GM21423 (cell line): Measurements from ENCODE around the gene CPNE4.

ENCODE experiments used
- ATAC-seq: cut with Tn5 transposase; IDR thresholded peaks from one replicate; pipeline ENCODE4 v1.9.1; 2021; ENCODE audit warnings: mild to moderate bottlenecking, moderate library complexity; ENCODE audit not compliant: unreplicated experiment

CPNE4 gene

DNA sequence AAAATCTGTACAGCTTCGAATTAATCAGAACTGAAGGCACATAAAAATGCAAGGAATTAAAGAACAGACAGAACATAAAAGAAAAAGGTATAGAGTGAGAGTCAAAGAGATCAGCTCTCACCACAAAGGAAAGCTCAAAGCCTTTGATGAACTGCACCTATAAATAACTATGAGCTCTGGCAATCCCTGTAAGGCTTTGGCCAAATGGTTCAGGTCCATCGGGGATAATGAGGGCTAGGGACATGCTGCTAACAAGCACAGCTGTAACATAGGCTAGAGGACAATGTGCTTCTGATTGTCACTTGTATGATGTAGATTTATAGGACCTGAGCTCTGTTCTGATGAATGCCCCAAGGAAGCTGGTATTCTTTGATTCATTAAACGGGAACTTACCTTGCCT, 418.1 kb downstream of the CPNE4 start:
- ATAC-seq: no peak

DNA sequence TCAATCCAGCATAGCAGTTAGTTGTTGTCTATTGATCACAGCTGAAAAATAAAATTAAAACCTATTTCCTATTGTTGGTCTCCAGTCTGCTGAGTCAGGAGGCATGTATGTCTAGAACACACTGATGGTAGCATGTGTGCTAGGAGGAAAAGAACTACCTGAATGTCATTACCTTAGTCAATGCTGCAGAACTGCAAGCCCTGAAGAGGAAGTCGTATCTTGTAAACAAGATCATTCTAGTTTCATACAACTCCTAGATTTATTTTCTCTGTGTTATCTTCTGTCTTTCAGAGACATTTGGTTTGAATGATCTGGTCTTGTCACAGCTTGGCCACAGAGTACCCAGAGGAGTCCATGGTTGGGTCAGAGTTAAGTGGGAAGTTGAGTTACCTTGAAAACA, 422.1 kb downstream of the CPNE4 start:
- ATAC-seq: no peak

DNA sequence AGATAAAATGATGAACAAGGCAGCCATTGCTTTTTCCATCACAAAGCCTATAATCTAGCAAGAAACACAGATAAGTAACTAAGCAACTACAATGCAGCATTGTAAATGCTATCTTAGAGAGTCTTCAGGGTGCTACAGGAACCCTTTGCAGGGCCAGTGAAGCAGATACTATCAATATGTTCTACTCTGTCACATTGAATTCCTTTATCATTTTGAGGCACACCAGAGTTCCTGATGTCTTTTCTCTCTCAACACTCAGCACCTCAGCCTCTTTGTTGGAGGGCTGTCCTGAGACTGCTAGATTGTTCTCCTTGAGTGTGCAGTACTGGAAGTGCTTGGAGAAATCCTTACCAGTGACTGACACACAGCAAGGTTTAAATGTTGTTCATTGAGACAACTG, 424.6 kb downstream of the CPNE4 start:
- no peak for ATAC-seq

DNA sequence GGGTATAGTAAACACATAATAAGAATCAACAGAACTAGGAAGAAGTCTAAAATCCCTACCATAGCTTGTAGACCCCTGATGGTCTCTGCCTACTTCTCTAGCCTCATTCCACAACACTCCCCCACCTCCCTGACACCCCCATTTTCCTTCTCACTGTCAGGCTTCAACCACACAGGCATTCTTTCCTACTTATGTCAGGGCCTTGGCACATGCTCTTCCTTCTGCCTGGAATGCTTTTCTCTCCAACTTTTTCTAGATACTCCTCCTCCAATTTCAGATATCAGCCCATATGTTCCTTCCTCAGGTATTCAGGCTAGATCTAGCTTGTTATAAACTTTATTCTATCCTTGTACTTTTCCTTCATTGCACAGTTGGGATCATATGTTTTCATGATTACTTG, 426.1 kb downstream of the CPNE4 start:
- ATAC-seq: no peak

DNA sequence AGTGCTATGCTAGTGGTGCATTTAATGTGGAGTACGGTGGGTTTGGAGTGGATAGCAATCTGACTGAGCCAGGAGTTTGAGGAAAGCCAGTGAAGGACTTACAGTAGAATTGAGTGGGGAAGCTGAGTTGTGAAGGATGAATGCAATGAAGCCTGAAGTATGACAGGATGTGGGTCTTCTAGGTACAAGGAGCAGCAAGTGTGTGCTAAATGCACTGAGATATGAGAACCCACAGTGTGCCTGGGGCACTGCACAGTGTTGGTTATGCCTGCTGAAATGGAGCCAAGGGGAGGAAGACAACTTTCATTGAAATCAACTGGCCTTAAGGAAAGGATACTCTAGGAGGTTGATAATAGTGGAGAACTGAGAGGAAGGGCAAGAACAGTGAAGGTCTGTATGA, 426.5 kb downstream of the CPNE4 start:
- ATAC-seq: no peak

DNA sequence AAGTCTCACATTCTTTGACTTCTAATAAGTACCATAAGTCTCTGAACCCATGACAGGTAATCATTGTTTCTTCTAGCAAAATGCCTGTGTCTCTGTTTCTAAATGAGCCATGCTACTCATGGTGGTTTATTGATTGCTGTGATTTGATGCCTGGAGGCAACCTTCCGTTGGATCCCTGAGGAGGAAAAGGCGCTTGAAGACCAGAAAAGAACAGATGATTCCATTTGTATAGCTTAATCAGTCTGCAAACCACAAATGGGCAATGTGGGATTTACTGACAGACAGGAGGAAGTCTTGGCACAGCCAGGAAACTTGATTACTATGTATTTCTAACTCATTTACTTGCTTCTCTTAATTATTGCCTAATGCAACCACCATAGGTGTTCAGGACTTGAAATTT, 428.9 kb downstream of the CPNE4 start:
- ATAC-seq: no peak

DNA sequence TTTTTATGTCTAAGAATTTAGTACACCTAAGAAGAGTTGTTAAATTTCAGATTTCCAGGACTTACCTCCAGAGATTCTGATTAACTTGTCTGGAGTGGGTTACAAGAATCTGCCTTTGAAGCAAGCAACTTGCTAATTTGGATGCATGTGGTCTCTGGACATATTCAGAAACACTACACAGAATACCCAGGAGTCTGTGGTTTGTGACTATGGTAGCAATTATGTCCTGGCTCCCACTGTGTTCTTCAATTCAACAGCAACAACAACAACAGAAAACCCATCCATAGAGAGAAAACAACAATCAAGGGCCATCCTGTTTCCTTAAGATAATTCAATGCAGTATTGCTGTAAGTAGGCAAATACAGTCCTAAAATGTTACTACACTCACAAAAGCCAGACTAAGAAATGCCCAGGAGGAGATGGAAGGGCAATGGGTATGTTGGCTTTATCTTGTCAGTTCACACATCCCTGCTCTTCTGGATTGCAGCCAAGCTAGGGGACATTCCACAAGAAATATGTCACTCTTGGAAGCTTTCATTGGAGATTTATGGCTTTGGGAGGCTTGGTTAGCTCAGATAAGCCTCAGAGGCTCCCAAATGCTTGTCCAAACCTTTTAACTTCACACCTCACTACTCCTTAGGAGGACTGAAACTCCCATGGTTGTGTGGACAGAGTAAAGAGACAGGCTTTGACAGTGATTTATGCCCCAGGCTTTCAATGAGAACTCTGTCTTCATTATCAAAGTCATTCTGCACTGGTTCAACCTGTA, 432.6 kb downstream of the CPNE4 start:
- no peak for ATAC-seq

DNA sequence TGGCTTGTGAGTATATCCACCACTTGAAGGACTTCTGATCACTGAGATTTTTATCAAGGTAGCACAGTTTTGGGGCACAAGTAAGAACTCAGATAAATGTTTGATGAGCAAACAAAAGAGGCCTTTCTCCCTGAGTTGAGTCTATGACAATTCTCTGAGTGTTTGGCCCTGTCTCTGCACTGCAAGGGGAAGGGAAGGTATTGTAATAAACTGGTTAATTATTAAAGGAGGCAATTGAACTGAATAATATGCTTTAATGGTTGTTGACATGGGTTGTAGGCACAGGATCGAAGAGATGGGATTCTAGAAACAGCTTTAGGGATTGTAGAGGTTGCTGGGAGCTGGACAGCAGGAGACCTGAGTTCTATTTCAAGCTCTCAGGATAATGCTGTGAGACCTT, 437.0 kb downstream of the CPNE4 start:
- ATAC-seq: no peak

DNA sequence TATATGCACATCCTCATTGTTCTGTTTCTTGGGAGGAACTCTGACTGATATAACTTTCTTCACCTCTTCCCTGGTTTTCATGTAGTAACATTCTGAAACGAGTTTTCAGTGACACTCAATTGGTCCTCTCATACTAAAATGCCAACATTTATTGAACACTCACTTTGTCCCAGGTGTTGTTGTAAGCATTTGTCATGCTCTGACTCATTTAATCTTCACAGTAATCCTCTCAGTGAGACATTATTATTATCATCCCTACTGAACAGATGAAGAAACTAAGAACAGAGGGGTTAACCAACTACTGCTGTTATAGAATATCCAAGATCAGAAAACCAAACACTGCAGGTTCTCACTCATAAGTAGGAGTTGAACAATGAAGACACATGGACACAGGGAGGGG, 437.9 kb downstream of the CPNE4 start:
- no peak for ATAC-seq

DNA sequence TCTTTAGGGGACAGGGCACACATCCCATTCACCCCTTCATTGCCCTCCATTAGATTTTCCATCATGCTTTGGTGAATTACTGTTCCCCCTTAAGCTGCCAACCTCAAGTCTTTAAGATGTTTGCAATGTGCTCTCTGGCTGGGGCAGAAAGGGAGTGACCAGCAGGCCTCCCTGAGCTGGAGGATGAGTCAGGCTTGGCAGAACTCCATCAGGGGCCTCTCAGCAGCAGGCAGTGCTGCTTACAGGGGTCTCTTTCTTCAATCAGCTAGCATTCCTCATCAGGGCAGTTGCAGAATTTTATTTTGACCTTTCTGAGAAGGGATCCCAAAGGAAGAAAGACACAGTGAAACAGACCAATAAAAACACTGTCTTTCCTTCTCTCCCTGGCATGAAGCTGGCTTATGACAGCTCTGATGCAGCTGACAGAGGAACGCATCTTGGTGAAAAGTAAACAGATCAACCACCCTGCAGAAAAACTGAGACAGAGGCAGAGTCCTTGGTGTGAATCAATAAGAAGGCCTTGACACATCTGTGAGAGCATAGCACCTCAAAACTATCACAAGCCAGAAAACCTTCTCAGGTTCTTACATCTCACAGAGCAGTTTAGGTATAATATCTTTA, 443.3 kb downstream of the CPNE4 start:
- ATAC-seq: no peak

DNA sequence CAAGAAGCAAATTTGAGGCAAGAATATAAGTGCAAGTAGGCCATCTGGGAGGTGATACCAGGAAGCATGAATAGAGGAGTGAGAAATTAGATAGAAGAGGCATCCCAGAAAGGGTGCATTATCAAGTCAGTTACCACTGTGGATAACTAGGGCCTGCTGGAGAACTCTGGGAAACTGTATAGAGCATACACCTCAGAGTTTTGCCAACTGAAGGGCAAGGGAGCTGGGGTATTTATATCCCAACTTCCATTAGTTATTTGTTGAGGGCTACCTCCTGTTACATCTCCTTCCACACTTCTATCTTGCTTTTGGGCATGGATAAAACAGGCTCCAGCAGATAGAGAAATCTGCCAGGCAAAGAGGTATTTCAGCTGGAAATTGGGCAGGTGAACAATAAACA, 448.5 kb downstream of the CPNE4 start:
- ATAC-seq: no peak

DNA sequence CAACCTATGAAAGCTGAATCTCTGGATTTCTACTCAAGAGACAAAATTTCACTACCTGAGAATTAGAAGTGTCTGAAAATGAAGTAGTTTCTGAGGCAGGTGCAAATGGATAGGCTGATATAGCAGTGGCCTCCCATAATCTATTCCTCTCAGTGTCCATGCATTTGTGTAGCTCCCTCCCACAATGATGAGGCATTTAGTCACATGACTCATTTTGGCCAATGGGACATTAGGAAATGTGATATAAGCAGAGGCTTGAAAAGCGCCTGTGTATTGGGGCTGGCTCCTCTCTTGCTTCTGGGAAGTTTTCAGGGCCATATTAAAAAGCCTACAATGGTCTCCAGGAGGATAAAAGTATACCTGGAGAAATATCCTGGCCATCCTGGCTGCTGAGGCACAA, 452.4 kb downstream of the CPNE4 start:
- no peak for ATAC-seq

DNA sequence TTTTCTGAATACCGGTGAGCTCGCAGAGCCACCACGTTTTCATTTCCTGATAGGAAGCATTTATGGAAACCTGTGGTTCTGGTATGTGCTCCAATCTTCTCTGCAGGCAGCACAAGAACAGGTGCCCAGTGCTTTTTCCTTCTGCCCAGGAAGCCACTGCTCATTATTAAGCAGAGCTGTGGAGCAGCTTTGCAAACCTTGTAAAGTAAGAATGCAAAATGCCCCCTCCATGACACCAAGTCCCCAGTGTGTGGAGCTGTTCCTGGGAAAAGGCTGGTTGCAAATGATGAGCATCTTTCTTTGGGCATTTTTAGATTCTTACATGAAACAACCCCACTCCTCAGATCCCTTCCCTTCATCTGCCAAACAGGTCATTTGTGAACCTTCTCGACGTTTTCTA, 466.4 kb downstream of the CPNE4 start:
- ATAC-seq: no peak

DNA sequence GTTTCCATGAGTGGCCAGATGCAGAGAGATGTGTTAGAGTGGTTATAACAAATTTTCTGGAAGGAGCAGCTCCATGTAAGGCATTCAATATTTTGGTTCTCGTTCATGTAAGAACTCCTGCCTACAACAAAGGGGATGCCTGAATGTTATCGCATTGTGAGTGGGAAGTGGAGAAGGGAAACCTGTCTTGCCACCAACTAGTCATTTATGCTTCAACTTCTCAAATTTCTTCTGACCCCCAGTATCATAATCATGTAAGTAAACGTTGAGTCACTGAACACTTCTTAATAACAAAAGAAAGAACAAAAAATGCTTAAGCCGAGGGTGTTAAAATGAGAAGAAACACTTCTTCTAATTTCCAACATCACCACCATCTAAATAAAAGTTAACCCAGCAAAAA, 470.0 kb downstream of the CPNE4 start:
- no peak for ATAC-seq

DNA sequence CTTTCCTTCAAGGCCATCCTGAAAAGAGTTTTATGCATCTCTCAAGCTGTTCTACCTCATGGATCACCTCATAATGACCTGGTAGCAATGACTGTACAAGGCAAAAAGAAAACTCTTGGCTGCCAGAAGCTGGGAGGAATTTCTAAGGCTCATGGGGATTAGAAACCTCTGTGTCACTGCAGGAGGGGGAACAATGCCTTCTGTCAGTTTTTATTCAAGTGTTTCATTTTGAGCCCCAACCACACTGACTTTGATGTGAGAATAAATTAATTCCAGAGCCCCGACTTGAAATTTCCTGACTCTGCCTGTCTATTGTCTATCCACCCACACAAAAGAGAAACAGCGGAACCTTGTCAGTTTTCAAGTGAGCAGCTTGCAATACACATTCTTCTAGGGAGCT, 473.3 kb downstream of the CPNE4 start:
- ATAC-seq: no peak

DNA sequence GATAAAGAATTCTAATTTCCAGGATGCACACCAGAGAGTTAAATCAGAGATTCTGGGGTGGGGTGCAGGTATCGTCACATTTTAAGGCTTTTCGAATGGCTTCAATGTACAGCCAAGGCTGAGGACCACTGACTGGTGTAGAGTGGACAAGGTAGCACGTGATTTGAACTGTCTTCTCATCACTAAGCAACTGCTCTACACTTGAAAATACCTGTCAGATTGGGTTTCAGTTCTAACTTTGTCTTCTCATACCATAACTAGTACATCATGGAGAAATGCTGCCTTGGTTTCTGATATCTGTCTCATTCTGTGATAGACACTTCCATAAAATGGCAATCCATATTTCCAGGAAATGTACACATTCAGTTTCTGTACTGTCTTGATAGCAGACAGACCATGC, 474.0 kb downstream of the CPNE4 start:
- ATAC-seq: no peak

DNA sequence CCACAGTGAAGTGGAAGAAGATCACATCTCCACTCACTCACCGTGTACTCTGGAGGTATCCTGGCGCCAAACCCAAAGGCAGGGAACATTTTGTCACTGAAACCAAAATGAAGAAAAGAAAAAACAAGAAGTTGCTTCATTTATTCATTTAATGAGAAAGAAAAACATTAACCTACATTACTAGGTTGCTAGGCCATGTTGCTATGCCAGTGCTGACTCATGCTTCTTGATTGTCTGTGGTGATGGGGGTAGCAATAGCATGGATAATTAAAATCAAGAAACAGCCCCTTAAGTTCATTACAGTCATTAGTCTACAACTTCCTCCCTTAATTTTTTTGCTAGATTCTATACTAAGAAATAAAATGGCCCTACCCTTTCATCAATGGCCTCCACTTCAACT, 479.4 kb downstream of the CPNE4 start:
- no peak for ATAC-seq

DNA sequence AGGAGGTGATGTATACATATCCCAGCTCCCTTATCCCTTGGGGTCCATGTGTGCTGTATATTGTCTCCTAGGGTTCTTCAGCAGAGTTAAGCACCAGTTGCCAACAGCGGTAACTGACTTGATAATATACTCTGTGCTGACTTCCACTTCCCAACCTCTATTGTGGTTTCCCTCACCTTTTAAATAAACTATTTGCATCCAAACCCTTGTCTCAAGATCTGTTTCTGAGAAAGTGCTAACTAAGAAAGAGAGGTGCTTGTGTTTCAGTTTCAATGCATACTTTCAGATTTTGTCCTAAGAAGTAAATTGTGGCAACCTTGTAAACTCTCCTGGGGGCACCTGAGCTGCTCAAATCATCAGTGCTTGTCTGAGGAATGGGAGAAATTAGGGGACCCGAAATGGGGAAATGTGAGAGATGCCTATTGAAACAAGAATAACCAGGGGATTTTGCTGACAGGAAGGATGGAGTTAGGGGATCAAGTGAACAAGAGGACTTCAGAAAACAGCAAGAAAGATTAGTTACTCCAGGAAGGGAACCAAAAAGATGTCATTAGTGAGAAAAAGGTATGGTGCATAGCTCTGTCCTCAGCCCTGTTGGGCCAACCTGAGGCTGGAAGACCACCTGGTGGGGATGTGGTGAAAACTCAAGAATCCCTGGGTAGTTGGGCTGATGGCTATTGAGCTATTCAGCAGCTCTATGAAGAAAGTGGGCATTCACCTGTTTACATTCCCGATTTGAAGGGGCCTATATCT, 481.1 kb downstream of the CPNE4 start:
- ATAC-seq: peak; percentile 97

DNA sequence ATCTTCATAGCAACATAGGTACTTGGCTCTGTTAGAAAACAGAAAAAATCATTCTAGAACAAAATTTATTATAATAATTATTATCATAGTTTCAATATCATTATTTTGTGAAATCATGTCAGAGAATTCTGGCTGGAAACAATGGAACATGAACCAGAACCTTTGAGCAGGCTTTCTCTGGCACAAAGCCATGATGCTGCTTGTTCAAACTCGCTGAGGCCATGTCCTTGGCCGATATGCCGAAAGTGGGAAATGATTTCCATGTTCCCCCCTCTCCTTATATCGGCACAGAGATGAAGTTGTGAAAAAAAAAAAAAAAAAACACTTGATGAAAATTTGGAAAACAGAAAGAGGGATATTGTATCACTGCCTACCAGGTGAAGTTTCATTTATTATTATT, 483.1 kb downstream of the CPNE4 start:
- ATAC-seq: no peak

DNA sequence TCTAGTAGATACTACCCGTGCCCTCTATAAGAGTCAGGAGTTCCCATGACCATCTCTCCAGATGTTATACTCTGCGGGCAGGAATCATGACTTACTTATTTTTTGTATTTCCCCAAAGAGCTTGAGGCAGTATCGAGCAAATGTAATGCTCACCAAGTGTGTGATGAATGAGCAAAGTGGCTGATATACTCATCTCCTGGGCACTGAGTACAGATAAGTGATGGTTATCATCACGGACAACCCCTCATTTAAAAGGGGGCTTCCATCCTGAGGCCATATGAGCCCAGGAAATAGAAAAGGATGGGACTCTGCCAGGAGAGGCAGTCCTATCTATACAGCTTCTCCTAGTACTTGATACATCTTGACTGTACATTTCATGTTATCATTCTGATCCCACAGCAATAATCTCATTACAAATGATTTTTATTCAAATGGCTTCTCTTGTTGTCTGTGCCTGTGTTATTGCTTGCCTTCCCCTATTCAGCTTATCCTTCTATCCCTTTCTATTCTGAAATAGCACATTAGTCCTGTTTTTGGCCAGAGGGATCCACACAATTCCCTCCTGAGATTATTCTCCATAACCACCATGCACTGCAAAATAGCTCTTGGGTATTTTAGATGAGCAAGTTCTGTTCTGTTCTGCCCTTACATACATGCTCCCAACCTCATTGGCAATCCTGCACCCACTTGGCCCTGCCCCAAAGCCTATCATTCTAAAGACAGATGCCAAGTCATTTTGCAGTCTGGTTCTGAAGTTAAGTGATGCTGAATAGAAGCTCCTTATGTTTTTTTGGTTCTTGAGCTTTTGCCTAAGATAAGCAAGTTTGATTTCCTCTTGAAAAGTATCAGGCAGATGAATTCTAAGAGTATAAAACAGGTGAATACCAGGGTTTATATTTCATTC, 484.0 kb downstream of the CPNE4 start:
- ATAC-seq: no peak

DNA sequence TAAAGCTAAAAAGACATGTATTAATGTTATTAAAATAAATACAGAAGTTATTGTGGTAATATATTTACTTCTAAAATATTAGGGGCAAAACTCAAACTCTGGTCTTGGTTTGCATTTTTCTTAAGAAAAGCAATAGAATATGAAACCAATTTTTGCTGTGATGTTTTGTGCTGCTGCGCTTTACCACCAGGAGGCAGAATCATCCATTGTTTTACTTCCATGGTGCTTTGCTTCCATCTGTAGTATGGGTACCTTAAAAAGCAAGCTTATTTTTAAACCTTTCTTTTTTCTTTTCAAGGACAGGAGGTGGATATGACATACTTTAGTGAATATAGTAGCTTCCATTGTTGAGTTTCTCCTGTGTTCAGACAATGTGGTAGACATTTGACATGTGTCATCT, 485.5 kb downstream of the CPNE4 start:
- no peak for ATAC-seq
